K562 (cell line): ENCODE results near the gene PIH1D1. TPM values are rescaled to one million over a fixed set of nuclear protein-coding genes. Genes with fewer than 3 reads are reported as not detected.

Experiments
- BRF1 ChIP-seq: IDR thresholded peaks from 3 replicates; pipeline ENCODE4 v1.6.1; 2011; ENCODE audit warnings: borderline replicate concordance, mild to moderate bottlenecking; ENCODE audit not compliant: insufficient read length; ENCODE audit errors: extremely low read depth
- EP300 ChIP-seq: IDR thresholded peaks from 2 replicates; pipeline ENCODE4 v1.6.1; 2012; ENCODE audit warnings: low read length, improper control_type of control experiment
- FOXP4 ChIP-seq: sonication (generic); formaldehyde crosslinking; IDR thresholded peaks from 2 replicates; pipeline ENCODE4 v1.8.0; 2022; ENCODE audit warnings: mild to moderate bottlenecking, missing genetic modification reagents, borderline replicate concordance
- KDM2B ChIP-seq: fragments of 250-450 bp; sonication (Bioruptor Pico); IDR thresholded peaks from 2 replicates; pipeline ENCODE4 v1.8.0; 2021; ENCODE audit warnings: mild to moderate bottlenecking, moderate library complexity
- MNT ChIP-seq, 2 experiments: fragments of 450-650 bp; conservative IDR thresholded peaks; 2 replicates each; pipeline ENCODE4 v1.6.1; 2017; ENCODE audit warnings: mild to moderate bottlenecking in 2 of 2, moderate library complexity in 2 of 2
- POLR2AphosphoS5 ChIP-seq: IDR thresholded peaks from 2 replicates; pipeline ENCODE4 v1.6.1; 2011; ENCODE audit warnings: mild to moderate bottlenecking, low read depth, low read length, moderate library complexity; ENCODE audit not compliant: control insufficient read depth, insufficient read depth
- PTBP1 ChIP-seq: fragments of 200-400 bp; formaldehyde crosslinking; IDR thresholded peaks from 2 replicates; pipeline ENCODE4 v1.6.1; 2017; ENCODE audit warnings: low read depth, low read length
- RAD21 ChIP-seq, 2 experiments: fragments of 250-450 bp in 1 of 2; fragments of 450-650 bp in 1 of 2; sonication (Bioruptor Pico) in 1 of 2; formaldehyde crosslinking in 1 of 2; IDR thresholded peaks in 1 of 2; conservative IDR thresholded peaks in 1 of 2; 2 replicates each; pipeline versions ENCODE4 v1.4.0 to v1.8.0; 2020 to 2022; ENCODE audit warnings: mild to moderate bottlenecking in 2 of 2, moderate library complexity in 1 of 2
- RBM17 ChIP-seq: fragments of 200-400 bp; formaldehyde crosslinking; IDR thresholded peaks from 2 replicates; pipeline ENCODE4 v1.6.1; 2017; ENCODE audit warnings: low read depth, mild to moderate bottlenecking, low read length, borderline replicate concordance
- RERE ChIP-seq: sonication (generic); formaldehyde crosslinking; IDR thresholded peaks from 2 replicates; pipeline ENCODE4 v1.8.0; 2023; ENCODE audit warnings: missing genetic modification reagents, mild to moderate bottlenecking, borderline replicate concordance
- SETDB1 ChIP-seq: IDR thresholded peaks from one replicate; pipeline ENCODE4 v1.6.1; 2012; ENCODE audit warnings: low read length, control low read depth, inconsistent platforms
- ZNF143 ChIP-seq: sonication (generic); formaldehyde crosslinking; IDR thresholded peaks from 2 replicates; pipeline ENCODE4 v1.9.0; 2022; ENCODE audit warnings: mild to moderate bottlenecking, missing genetic modification reagents
- ZNF282 ChIP-seq: sonication (generic); formaldehyde crosslinking; IDR thresholded peaks from 2 replicates; pipeline ENCODE4 v1.8.1; 2023; ENCODE audit warnings: missing genetic modification reagents
- ZNF764 ChIP-seq: fragments of 250-450 bp; sonication (Bioruptor Pico); IDR thresholded peaks from 2 replicates; pipeline ENCODE4 v1.4.0; 2020; ENCODE audit warnings: low read depth, mild to moderate bottlenecking, moderate library complexity
- ZNF785 ChIP-seq: fragments of 250-450 bp; sonication (Bioruptor Pico); IDR thresholded peaks from 2 replicates; pipeline ENCODE4 v1.4.0; 2020; ENCODE audit warnings: mild to moderate bottlenecking
- polyA plus RNA-seq, 8 experiments: library from polyadenylated mRNA; depleted of rRNA in 4 of 8; stranded (reverse) in 5 of 8; unstranded in 3 of 8; fragments of >200 nt; fragmentation: Nextera tagmentation in 2 of 8; fragmentation: Illumina TruSeq in 1 of 8; extraction: Ambion mirVana in 2 of 8; extraction: Trizol in 1 of 8; gene quantifications; 2 replicates each; pipeline versions ENCODE4 v1.2.1 to v1.2.3, GENCODE V29; 2011 to 2014; ENCODE audit warnings: inconsistent platforms in 1 of 8, missing spikeins in 1 of 8
- total RNA-seq, 7 experiments: library from RNA; depleted of rRNA in 6 of 7; stranded (reverse); fragments of >200 nt in 6 of 7; fragmentation: Illumina TruSeq in 2 of 7; extraction: Trizol in 2 of 7; gene quantifications; 2 replicates each; pipeline versions ENCODE4 v1.2.1 to v1.2.3, GENCODE V29; 2011 to 2021; ENCODE audit warnings: low replicate concordance in 1 of 7

PIH1D1 gene
- total and polyA plus RNA-seq, 9 of the 15 experiments (the other 6 are each of a cell fraction or from before 2014, with no cell fraction given) = 26.5 to 224 (median 137) TPM

- TF ChIP-seq RERE (CRISPR knock-in tag) (no peak), ZNF785 (CRISPR knock-in tag) (no peak), EP300 (no peak), KDM2B (CRISPR knock-in tag) (no peak), RBM17 (no peak), ZNF282 (CRISPR knock-in tag) (no peak), FOXP4 (CRISPR knock-in tag) (no peak), RAD21 (CRISPR knock-in tag; conservative IDR thresholded peaks at IDR 0.05 in 1 of 2, IDR thresholded peaks at IDR 0.05 in 1 of 2) (no peak), ZNF764 (no peak), PTBP1 (no peak), BRF1 (no peak), MNT (conservative IDR thresholded peaks at IDR 0.05) (no peak), ZNF143 (CRISPR knock-in tag) (no peak), SETDB1 (no peak), POLR2AphosphoS5 (no peak)
Observed at GRCh38 chr19:49409441-49410029, 42.1 kb downstream of the PIH1D1 start (continued).
